HepG2 (cell line): ENCODE measurements around the gene MCRIP2. TPM values are rescaled to one million over a fixed set of nuclear protein-coding genes. Genes with fewer than 3 reads are reported as not detected.

Experiments
- SMAD3 ChIP-seq: sonication (generic); formaldehyde crosslinking; IDR thresholded peaks from 2 replicates; pipeline ENCODE4 v1.4.0; 2020; ENCODE audit warnings: missing genetic modification reagents
- ZNF34 ChIP-seq: sonication (generic); formaldehyde crosslinking; IDR thresholded peaks from 2 replicates; pipeline ENCODE4 v1.4.0; 2020; ENCODE audit warnings: mild to moderate bottlenecking, missing genetic modification reagents, borderline replicate concordance
- ZNF550 ChIP-seq: sonication (generic); formaldehyde crosslinking; IDR thresholded peaks from 2 replicates; pipeline ENCODE4 v1.4.0; 2020; ENCODE audit warnings: mild to moderate bottlenecking, missing genetic modification reagents, borderline replicate concordance
- polyA plus RNA-seq, 8 experiments: library from polyadenylated mRNA; depleted of rRNA in 3 of 8; stranded (reverse) in 7 of 8; unstranded in 1 of 8; fragments of >200 nt; fragmentation: Illumina TruSeq in 4 of 8; extraction: Trizol in 4 of 8; gene quantifications; 2 replicates each; pipeline versions ENCODE4 v1.2.1 to v1.2.3, GENCODE V29; 2011 to 2016; ENCODE audit warnings: low read depth in 4 of 8, missing spikeins in 1 of 8, mixed read lengths in 1 of 8; ENCODE audit not compliant: insufficient read depth in 1 of 8
- total RNA-seq, 5 experiments: library from RNA; depleted of rRNA; stranded (reverse); fragments of >200 nt; fragmentation: Illumina TruSeq; extraction: Trizol; gene quantifications; 2 replicates each; pipeline ENCODE4 v1.2.3, GENCODE V29; 2016; ENCODE audit warnings: low read depth in 1 of 5
- TF ChIP-seq, protein P1 (sequence below): sonication (generic); formaldehyde crosslinking; IDR thresholded peaks from 2 replicates; pipeline ENCODE4 v1.4.0; 2020; ENCODE audit warnings: missing genetic modification reagents, borderline replicate concordance
- TF ChIP-seq, protein P2 (sequence below): sonication (generic); formaldehyde crosslinking; IDR thresholded peaks from 2 replicates; pipeline ENCODE4 v1.5.0; 2020; ENCODE audit warnings: mild to moderate bottlenecking, missing genetic modification reagents
- TF ChIP-seq, protein P3 (sequence below): sonication (generic); IDR thresholded peaks from 2 replicates; pipeline ENCODE4 v1.6.1; 2016; ENCODE audit warnings: low read depth, borderline replicate concordance
- TF ChIP-seq, protein P4 (sequence below): sonication (generic); formaldehyde crosslinking; IDR thresholded peaks from 2 replicates; pipeline ENCODE4 v1.4.0; 2020; ENCODE audit warnings: mild to moderate bottlenecking, missing genetic modification reagents
- TF ChIP-seq, protein P5 (sequence below): sonication (generic); formaldehyde crosslinking; IDR thresholded peaks from 2 replicates; pipeline ENCODE4 v1.4.0; 2020; ENCODE audit warnings: missing genetic modification reagents, mild to moderate bottlenecking, borderline replicate concordance
- TF ChIP-seq, protein P6 (sequence below): sonication (generic); formaldehyde crosslinking; IDR thresholded peaks from 2 replicates; pipeline ENCODE4 v1.8.0; 2022; ENCODE audit warnings: missing genetic modification reagents, mild to moderate bottlenecking, moderate library complexity, borderline replicate concordance
- TF ChIP-seq, protein P7 (sequence below): sonication (generic); formaldehyde crosslinking; IDR thresholded peaks from 2 replicates; pipeline ENCODE4 v1.4.0; 2020; ENCODE audit warnings: missing genetic modification reagents; ENCODE audit errors: not compliant biosample characterization

MCRIP2 gene
- total and polyA plus RNA-seq, 2 of the 13 experiments (the other 11 are each of a cell fraction or from before 2014, with no cell fraction given): 39.6 to 76.7 TPM

DNA sequence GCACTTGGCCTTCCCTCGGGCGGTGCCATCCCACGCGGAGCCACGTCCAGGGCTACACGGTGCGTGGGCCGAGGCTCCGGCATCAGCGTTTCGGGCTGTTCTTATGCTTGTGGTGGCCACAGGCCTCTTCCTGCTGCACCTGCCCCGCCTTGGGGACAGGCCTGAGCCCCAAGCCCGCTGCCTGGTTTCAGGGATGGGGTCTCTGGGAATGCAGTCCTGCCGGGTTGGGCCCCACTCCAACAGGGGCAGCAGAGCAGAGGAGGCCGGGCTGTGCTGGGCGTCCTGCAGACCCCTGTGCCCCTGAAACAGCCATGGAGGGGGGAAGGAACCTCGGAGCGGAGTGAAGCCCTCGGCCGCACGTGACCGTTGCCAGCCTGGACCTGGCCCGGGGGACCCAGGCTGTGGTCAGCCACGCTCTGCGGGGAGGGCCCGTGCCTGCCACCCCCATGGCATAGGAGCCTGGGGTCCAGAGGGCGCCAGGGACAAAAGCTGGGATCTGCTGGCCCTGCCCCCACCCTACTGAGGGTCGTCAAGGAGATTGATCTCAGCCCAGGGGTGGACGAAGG, 11.3 kb upstream of the MCRIP2 start (continued):
- TF ChIP-seq, protein P1, sequence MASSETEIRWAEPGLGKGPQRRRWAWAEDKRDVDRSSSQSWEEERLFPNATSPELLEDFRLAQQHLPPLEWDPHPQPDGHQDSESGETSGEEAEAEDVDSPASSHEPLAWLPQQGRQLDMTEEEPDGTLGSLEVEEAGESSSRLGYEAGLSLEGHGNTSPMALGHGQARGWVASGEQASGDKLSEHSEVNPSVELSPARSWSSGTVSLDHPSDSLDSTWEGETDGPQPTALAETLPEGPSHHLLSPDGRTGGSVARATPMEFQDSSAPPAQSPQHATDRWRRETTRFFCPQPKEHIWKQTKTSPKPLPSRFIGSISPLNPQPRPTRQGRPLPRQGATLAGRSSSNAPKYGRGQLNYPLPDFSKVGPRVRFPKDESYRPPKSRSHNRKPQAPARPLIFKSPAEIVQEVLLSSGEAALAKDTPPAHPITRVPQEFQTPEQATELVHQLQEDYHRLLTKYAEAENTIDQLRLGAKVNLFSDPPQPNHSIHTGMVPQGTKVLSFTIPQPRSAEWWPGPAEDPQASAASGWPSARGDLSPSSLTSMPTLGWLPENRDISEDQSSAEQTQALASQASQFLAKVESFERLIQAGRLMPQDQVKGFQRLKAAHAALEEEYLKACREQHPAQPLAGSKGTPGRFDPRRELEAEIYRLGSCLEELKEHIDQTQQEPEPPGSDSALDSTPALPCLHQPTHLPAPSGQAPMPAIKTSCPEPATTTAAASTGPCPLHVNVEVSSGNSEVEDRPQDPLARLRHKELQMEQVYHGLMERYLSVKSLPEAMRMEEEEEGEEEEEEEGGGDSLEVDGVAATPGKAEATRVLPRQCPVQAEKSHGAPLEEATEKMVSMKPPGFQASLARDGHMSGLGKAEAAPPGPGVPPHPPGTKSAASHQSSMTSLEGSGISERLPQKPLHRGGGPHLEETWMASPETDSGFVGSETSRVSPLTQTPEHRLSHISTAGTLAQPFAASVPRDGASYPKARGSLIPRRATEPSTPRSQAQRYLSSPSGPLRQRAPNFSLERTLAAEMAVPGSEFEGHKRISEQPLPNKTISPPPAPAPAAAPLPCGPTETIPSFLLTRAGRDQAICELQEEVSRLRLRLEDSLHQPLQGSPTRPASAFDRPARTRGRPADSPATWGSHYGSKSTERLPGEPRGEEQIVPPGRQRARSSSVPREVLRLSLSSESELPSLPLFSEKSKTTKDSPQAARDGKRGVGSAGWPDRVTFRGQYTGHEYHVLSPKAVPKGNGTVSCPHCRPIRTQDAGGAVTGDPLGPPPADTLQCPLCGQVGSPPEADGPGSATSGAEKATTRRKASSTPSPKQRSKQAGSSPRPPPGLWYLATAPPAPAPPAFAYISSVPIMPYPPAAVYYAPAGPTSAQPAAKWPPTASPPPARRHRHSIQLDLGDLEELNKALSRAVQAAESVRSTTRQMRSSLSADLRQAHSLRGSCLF (CRISPR knock-in tag): no peak
- peak; percentile 31; the same call in 1 of the 2 replicates for TF ChIP-seq ZNF34
- TF ChIP-seq, protein P2, sequence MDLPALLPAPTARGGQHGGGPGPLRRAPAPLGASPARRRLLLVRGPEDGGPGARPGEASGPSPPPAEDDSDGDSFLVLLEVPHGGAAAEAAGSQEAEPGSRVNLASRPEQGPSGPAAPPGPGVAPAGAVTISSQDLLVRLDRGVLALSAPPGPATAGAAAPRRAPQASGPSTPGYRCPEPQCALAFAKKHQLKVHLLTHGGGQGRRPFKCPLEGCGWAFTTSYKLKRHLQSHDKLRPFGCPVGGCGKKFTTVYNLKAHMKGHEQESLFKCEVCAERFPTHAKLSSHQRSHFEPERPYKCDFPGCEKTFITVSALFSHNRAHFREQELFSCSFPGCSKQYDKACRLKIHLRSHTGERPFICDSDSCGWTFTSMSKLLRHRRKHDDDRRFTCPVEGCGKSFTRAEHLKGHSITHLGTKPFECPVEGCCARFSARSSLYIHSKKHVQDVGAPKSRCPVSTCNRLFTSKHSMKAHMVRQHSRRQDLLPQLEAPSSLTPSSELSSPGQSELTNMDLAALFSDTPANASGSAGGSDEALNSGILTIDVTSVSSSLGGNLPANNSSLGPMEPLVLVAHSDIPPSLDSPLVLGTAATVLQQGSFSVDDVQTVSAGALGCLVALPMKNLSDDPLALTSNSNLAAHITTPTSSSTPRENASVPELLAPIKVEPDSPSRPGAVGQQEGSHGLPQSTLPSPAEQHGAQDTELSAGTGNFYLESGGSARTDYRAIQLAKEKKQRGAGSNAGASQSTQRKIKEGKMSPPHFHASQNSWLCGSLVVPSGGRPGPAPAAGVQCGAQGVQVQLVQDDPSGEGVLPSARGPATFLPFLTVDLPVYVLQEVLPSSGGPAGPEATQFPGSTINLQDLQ: no peak
- TF ChIP-seq, protein P3, sequence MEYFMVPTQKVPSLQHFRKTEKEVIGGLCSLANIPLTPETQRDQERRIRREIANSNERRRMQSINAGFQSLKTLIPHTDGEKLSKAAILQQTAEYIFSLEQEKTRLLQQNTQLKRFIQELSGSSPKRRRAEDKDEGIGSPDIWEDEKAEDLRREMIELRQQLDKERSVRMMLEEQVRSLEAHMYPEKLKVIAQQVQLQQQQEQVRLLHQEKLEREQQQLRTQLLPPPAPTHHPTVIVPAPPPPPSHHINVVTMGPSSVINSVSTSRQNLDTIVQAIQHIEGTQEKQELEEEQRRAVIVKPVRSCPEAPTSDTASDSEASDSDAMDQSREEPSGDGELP: no peak
- TF ChIP-seq SMAD3 (CRISPR knock-in tag): no peak
- TF ChIP-seq, protein P4, sequence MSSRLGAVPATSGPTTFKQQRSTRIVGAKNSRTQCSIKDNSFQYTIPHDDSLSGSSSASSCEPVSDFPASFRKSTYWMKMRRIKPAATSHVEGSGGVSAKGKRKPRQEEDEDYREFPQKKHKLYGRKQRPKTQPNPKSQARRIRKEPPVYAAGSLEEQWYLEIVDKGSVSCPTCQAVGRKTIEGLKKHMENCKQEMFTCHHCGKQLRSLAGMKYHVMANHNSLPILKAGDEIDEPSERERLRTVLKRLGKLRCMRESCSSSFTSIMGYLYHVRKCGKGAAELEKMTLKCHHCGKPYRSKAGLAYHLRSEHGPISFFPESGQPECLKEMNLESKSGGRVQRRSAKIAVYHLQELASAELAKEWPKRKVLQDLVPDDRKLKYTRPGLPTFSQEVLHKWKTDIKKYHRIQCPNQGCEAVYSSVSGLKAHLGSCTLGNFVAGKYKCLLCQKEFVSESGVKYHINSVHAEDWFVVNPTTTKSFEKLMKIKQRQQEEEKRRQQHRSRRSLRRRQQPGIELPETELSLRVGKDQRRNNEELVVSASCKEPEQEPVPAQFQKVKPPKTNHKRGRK: no peak
- TF ChIP-seq, protein P5, sequence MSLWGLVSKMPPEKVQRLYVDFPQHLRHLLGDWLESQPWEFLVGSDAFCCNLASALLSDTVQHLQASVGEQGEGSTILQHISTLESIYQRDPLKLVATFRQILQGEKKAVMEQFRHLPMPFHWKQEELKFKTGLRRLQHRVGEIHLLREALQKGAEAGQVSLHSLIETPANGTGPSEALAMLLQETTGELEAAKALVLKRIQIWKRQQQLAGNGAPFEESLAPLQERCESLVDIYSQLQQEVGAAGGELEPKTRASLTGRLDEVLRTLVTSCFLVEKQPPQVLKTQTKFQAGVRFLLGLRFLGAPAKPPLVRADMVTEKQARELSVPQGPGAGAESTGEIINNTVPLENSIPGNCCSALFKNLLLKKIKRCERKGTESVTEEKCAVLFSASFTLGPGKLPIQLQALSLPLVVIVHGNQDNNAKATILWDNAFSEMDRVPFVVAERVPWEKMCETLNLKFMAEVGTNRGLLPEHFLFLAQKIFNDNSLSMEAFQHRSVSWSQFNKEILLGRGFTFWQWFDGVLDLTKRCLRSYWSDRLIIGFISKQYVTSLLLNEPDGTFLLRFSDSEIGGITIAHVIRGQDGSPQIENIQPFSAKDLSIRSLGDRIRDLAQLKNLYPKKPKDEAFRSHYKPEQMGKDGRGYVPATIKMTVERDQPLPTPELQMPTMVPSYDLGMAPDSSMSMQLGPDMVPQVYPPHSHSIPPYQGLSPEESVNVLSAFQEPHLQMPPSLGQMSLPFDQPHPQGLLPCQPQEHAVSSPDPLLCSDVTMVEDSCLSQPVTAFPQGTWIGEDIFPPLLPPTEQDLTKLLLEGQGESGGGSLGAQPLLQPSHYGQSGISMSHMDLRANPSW: no peak
- TF ChIP-seq, protein P6, sequence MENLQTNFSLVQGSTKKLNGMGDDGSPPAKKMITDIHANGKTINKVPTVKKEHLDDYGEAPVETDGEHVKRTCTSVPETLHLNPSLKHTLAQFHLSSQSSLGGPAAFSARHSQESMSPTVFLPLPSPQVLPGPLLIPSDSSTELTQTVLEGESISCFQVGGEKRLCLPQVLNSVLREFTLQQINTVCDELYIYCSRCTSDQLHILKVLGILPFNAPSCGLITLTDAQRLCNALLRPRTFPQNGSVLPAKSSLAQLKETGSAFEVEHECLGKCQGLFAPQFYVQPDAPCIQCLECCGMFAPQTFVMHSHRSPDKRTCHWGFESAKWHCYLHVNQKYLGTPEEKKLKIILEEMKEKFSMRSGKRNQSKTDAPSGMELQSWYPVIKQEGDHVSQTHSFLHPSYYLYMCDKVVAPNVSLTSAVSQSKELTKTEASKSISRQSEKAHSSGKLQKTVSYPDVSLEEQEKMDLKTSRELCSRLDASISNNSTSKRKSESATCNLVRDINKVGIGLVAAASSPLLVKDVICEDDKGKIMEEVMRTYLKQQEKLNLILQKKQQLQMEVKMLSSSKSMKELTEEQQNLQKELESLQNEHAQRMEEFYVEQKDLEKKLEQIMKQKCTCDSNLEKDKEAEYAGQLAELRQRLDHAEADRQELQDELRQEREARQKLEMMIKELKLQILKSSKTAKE (CRISPR knock-in tag): no peak
- no peak for TF ChIP-seq ZNF550 (CRISPR knock-in tag)
- TF ChIP-seq, protein P7, sequence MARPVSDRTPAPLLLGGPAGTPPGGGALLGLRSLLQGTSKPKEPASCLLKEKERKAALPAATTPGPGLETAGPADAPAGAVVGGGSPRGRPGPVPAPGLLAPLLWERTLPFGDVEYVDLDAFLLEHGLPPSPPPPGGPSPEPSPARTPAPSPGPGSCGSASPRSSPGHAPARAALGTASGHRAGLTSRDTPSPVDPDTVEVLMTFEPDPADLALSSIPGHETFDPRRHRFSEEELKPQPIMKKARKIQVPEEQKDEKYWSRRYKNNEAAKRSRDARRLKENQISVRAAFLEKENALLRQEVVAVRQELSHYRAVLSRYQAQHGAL (CRISPR knock-in tag): peak; percentile 41
